Ectodermal cell (in vitro differentiated cells): ENCODE measurements around the gene MYLK.

Experiments used
- H3K27ac ChIP-seq: 2 replicates; pipeline ENCODE4 v1.7.0; 2013; ENCODE audit warnings: mild to moderate bottlenecking, low read depth, low read length; ENCODE audit not compliant: insufficient read depth, poor library complexity, severe bottlenecking
- H3K27me3 ChIP-seq: 2 replicates; pipeline ENCODE4 v1.7.0; 2013; ENCODE audit warnings: mild to moderate bottlenecking, low read length; ENCODE audit not compliant: insufficient read depth, control insufficient read depth, poor library complexity, severe bottlenecking
- H3K36me3 ChIP-seq: one replicate; pipeline ENCODE4 v1.7.0; 2013; ENCODE audit warnings: low read length; ENCODE audit not compliant: control insufficient read depth, insufficient read depth
- H3K4me1 ChIP-seq: one replicate; pipeline ENCODE4 v1.7.0; 2013; ENCODE audit warnings: low read length; ENCODE audit not compliant: control insufficient read depth, insufficient read depth
- H3K4me3 ChIP-seq: 2 replicates; pipeline ENCODE4 v1.7.0; 2013; ENCODE audit warnings: low read depth, low read length, control low read depth; ENCODE audit not compliant: insufficient read depth
- H3K9me3 ChIP-seq: 2 replicates; pipeline ENCODE4 v1.7.0; 2013; ENCODE audit warnings: mild to moderate bottlenecking, low read length, moderate library complexity; ENCODE audit not compliant: control insufficient read depth
- WGBS, 2 experiments: methylation state at CpG; one replicate each; pipeline ENCODE4 v1.1.7; 2013; ENCODE audit warnings: missing lambda C conversion rate in 2 of 2; 5-methylcytosine and 5-hydroxymethylcytosine counted together

Gene MYLK

GRCh38 chr3:123700791-123701722 lies 183.1 kb downstream of the MYLK start:
- Histone ChIP-seq H3K36me3 (no peaks in the 10 kb centered on the region), H3K27ac (no peak overlapping the region), H3K27me3 (no peaks in the 10 kb centered on the region)

GRCh38 chr3:123698813-123699212 lies 185.3 kb downstream of the MYLK start:
- WGBS, 2 experiments: 84 to 86% methylated on average over 5 of the region's 5 CpGs
- Histone ChIP-seq H3K4me3 (no peak overlapping the region), H3K4me1 (peaks cover 35% of the 10 kb centered on the region), H3K36me3 (no peaks in the 10 kb centered on the region), H3K9me3 (no peaks in the 10 kb centered on the region), H3K27me3 (no peaks in the 10 kb centered on the region), H3K27ac (no peak overlapping the region)

More at GRCh38 chr3:123700791-123701722, 183.1 kb downstream of the MYLK start:
- 91 to 92% methylated on average over 20 of the region's 23 CpGs for WGBS, 2 experiments
- Histone ChIP-seq H3K9me3 (no peaks in the 10 kb centered on the region), H3K4me1 (peaks cover 17% of the 10 kb centered on the region), H3K4me3 (no peak overlapping the region)

DNA sequence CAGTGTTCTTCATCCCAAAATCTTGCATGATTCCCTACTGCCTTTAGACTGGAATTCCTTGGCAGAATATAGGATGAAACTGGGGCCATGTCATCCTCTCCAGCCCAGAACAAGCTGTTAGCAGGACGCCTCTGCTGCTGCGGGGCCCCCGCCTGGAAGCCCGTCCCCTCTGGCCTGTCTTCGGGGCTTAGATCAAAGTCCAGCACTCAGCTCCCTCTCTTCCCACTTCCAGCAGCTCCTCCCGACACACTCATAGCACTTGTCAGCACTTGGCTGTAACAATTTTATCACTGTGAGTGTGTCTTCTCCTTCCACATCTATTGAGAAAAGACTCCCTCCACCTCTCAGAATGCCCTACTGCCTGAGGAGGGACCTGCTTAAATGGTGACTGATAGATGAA lies 187.3 kb downstream of the MYLK start:
- Histone ChIP-seq H3K27ac (no peak overlapping the region), H3K9me3 (no peaks in the 10 kb centered on the region), H3K36me3 (no peaks in the 10 kb centered on the region), H3K27me3 (no peaks in the 10 kb centered on the region), H3K4me1 (peaks cover 34% of the 10 kb centered on the region), H3K4me3 (no peak overlapping the region)
- WGBS, 2 experiments: 72 to 75% methylated on average over 6 of the region's 6 CpGs

DNA sequence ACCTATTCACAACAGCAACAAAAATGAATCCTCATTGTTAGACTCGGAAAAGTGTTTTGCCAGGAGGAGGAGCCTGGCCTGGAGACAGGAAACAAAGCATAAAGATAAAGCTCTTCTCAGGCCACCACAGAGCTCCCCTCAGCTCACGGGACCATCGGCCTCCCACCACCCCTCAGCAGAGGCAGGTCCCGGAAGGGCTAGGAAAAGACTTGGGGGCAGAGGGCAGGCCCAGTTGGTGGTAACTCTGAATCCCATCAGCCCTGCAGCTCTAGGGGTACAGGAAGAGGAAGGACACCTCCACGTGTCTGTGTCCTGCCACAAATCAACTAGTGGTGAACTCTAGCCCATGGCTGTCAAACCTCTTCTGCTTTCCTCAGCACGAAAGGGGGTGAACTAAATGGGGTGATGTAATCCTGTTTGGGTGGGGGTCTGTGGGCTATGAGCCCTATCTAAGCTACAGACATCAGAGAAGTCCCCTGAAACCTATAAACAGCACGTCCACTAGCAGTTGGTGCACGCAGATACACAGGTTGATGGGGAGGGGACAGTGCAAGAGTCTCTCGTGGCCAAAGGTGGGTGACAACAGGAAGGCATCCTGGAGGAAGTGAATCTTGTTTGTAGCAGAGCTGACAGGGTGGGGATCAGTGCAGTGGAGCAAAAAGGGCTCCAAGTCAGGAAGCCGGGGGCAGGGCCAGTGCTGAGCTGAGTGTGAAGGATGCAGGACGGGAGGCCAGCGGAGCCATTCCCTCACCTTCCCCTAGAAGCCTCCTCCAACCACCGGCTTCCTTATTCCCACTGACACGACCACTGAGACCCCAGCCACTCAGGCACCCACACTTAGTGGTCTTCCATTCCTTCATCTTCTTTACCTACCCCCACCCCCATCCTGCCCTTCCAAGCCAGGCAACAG lies 188.1 kb downstream of the MYLK start:
- H3K27ac ChIP-seq: no peak overlapping the region
- H3K4me1 ChIP-seq: peaks cover 30% of the 10 kb centered on the region
- no peak overlapping the region for H3K4me3 ChIP-seq
- H3K27me3 ChIP-seq: no peaks in the 10 kb centered on the region
- no peaks in the 10 kb centered on the region for H3K9me3 ChIP-seq
- 80 to 85% methylated on average over 14 of the region's 14 CpGs for WGBS, 2 experiments
- no peaks in the 10 kb centered on the region for H3K36me3 ChIP-seq

DNA sequence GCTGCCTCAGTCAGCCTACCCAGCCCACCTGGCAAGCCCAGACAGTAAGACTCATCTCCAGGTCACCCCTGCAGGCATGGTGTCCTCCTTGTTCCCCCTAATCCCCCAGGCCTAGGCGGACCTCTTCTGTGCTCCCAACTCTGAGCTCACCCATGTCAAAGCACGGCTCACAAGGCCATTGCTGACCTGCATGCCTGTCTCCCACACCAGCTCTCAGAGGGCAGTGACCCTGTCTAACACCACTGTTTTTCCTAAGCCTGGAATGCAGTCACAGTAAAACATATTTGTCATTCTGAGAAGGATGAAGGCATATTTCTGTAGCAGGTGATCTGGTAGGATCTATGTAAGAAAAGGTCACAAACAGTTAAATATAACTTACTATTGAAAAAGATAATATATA lies 189.0 kb downstream of the MYLK start:
- Histone ChIP-seq H3K27ac (peak overlapping the region; percentile 17), H3K27me3 (no peaks in the 10 kb centered on the region), H3K9me3 (no peaks in the 10 kb centered on the region), H3K4me3 (no peak overlapping the region), H3K4me1 (peaks cover 37% of the 10 kb centered on the region), H3K36me3 (no peaks in the 10 kb centered on the region)
- WGBS, 2 experiments: 73 to 78% methylated on average over 2 of the region's 2 CpGs

DNA sequence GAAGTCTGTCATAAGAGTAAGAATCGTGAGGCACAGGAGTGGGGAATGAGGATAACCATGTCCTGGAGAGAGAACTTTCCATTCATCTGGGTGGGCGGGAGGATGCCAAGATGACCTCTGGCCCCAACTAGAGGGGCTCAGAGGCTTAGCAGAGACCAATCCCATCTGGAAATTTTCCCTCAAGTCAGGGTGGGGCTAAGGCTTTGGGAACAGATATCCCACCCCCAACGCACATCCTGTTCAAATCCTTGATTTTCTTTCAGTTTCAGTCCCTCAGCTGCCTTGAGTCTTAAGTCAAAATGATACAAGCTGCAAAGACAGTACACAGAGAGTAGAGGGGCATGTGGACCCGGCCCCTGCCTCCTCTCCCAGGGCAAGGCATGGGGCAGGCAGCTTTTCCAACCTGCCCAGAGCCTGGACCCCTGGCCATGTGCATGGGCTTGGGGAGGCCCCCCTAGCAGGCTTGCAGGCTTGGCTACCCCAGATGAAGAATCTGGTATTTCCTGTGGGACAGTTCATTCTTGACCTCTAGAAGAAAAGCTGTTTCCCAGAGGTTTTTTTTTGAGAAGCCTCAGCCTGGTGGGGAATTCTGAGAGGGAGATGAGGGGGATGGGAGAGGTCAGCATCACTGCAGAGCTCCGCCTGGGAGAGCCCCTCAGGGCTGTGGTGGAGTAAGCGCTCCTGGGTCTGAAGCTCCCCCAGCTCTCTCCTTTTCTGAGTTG lies 189.6 kb downstream of the MYLK start:
- 77 to 81% methylated on average over 6 of the region's 6 CpGs for WGBS, 2 experiments
- Histone ChIP-seq H3K36me3 (no peaks in the 10 kb centered on the region), H3K27ac (peak overlapping the region; percentile 60), H3K4me3 (no peak overlapping the region), H3K9me3 (no peaks in the 10 kb centered on the region), H3K27me3 (no peaks in the 10 kb centered on the region), H3K4me1 (peaks cover 38% of the 10 kb centered on the region)

- H3K27ac ChIP-seq: no peak overlapping the region
- peaks cover 38% of the 10 kb centered on the region for H3K4me1 ChIP-seq
- H3K4me3 ChIP-seq: no peak overlapping the region
- H3K9me3 ChIP-seq: no peaks in the 10 kb centered on the region
- H3K36me3 ChIP-seq: no peaks in the 10 kb centered on the region
- 89 to 93% methylated on average over 2 of the region's 2 CpGs for WGBS, 2 experiments
- no peaks in the 10 kb centered on the region for H3K27me3 ChIP-seq
Observed at GRCh38 chr3:123693584-123694190, 190.4 kb downstream of the MYLK start.

- Histone ChIP-seq H3K27me3 (no peaks in the 10 kb centered on the region), H3K36me3 (no peaks in the 10 kb centered on the region), H3K9me3 (no peaks in the 10 kb centered on the region), H3K4me1 (peaks cover 38% of the 10 kb centered on the region), H3K4me3 (no peak overlapping the region), H3K27ac (no peak overlapping the region)
- 86 to 88% methylated on average over 13 of the region's 13 CpGs for whole genome bisulfite sequencing, 2 experiments
Observed at GRCh38 chr3:123692671-123693070, 191.5 kb downstream of the MYLK start.

DNA sequence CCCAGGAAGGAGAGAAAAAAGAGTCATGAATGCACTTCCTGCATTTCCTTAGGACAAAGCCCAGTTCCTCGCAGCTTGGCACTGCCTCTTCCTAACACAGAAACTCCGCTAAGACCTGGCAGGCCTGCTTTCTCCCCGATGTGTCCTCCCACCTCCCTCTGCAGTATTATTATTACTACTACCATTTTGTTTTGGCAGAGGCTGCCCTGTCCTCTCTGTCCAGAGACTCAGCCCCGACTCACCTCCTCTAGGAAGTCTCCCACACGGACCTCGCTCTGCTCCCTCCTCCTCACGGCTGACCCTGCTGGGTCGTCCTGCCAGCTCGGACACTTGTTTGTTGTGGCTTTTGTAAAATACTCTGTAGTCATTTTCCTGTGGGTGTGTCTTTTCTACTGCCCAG lies 192.1 kb downstream of the MYLK start:
- Histone ChIP-seq H3K4me3 (no peak overlapping the region), H3K4me1 (peaks cover 38% of the 10 kb centered on the region), H3K36me3 (no peaks in the 10 kb centered on the region), H3K27ac (no peak overlapping the region), H3K27me3 (no peaks in the 10 kb centered on the region), H3K9me3 (no peaks in the 10 kb centered on the region)
- 84% methylated on average over 9 of the region's 9 CpGs for WGBS, 2 experiments
